ENCODE data around the gene NCAPG2. TPM values are rescaled to one million over a fixed set of nuclear protein-coding genes. Genes with fewer than 3 reads are reported as not detected.
A peak's percentile ranks its signal among the peaks of the same experiment; 100 is the strongest.
"Not testable (repeated sequence)": the region's sequence is repeated elsewhere in the genome, so short reads cannot be mapped to it uniquely, and the experiment has no call there.

NCAPG2 gene
- polyA plus RNA-seq, 1 experiment = 14.8 TPM

DNA sequence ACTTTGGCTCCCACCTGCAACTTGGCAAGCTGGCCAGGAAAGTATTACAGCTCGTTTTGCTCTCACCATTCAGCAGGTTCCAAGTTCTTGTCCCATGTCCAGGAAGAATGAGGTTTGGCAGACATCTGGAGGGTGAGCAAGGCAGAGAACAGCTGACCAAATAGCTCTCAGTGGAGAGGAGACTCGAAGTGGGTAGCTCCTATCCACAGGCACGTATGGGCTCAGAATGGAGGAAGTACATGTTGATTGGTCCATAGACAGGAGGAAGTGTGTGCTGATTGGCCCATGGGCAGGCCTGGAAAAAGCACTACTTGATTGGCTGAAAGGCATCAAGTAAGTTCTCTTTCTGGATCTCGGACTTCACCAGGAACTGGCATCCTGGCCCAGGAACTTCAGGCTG lies 3.0 kb upstream of the NCAPG2 start:
- H3K27me3 ChIP-seq (ENCODE audit: control insufficient read depth, insufficient read depth, low read length) = no peaks in the 10 kb centered on the region
- H3K27ac ChIP-seq (ENCODE audit: low read depth, low read length) = no peak overlapping the region
- H3K4me3 ChIP-seq (ENCODE audit: low read depth, low read length) = no peak overlapping the region
- H3K9me3 ChIP-seq (ENCODE audit: control insufficient read depth, insufficient read depth, low read length) = peaks cover 10% of the 10 kb centered on the region
- no peak for DNase-seq (ENCODE audit: low read depth, low spot score)
- CTCF ChIA-PET = no interaction called here
- POLR2A ChIA-PET = no interaction called here
- TF ChIP-seq, protein P1, sequence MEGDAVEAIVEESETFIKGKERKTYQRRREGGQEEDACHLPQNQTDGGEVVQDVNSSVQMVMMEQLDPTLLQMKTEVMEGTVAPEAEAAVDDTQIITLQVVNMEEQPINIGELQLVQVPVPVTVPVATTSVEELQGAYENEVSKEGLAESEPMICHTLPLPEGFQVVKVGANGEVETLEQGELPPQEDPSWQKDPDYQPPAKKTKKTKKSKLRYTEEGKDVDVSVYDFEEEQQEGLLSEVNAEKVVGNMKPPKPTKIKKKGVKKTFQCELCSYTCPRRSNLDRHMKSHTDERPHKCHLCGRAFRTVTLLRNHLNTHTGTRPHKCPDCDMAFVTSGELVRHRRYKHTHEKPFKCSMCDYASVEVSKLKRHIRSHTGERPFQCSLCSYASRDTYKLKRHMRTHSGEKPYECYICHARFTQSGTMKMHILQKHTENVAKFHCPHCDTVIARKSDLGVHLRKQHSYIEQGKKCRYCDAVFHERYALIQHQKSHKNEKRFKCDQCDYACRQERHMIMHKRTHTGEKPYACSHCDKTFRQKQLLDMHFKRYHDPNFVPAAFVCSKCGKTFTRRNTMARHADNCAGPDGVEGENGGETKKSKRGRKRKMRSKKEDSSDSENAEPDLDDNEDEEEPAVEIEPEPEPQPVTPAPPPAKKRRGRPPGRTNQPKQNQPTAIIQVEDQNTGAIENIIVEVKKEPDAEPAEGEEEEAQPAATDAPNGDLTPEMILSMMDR (IDR thresholded peaks at IDR 0.05; ENCODE audit: low read depth, low read length) = no peak

- no peak overlapping the region for H3K4me3 ChIP-seq (ENCODE audit: low read depth, low read length)
- no peak overlapping the region for H3K27ac ChIP-seq (ENCODE audit: low read depth, low read length)
- ChIA-PET CTCF (interaction anchor here (0.6 to 1.4 kb wide), 4 partner anchors 8 to 94 kb away, joined by 3 to 5 read pairs (median 4); no protein-coding TSS in a partner anchor), POLR2A (no interaction called here)
- no peaks in the 10 kb centered on the region for H3K27me3 ChIP-seq (ENCODE audit: control insufficient read depth, insufficient read depth, low read length)
- TF ChIP-seq, protein P1 (IDR thresholded peaks at IDR 0.05; ENCODE audit: low read depth, low read length) = no peak
- peaks cover 10% of the 10 kb centered on the region for H3K9me3 ChIP-seq (ENCODE audit: control insufficient read depth, insufficient read depth, low read length)
- DNase-seq (ENCODE audit: low read depth, low spot score) = no peak
Measured at GRCh38 chr7:158706710-158707590, 2.3 kb upstream of the NCAPG2 start.

- H3K4me3 ChIP-seq (ENCODE audit: low read depth, low read length) = no peak overlapping the region
- ChIA-PET CTCF (interaction anchor here (0.6 to 1.4 kb wide), 4 partner anchors 9 to 93 kb away, joined by 3 to 5 read pairs (median 4); no protein-coding TSS in a partner anchor), POLR2A (interaction anchor here (2.1 kb wide), 1 partner anchor 157 kb away, joined by 10 read pairs; no protein-coding TSS in a partner anchor)
- H3K27ac ChIP-seq (ENCODE audit: low read depth, low read length) = no peak overlapping the region
- TF ChIP-seq, protein P1 (IDR thresholded peaks at IDR 0.05; ENCODE audit: low read depth, low read length) = no peak
- H3K27me3 ChIP-seq (ENCODE audit: control insufficient read depth, insufficient read depth, low read length) = no peaks in the 10 kb centered on the region
- DNase-seq (ENCODE audit: low read depth, low spot score) = no peak
- peaks cover 10% of the 10 kb centered on the region for H3K9me3 ChIP-seq (ENCODE audit: control insufficient read depth, insufficient read depth, low read length)
Measured at GRCh38 chr7:158706273-158706704, 1.7 kb upstream of the NCAPG2 start.

DNA sequence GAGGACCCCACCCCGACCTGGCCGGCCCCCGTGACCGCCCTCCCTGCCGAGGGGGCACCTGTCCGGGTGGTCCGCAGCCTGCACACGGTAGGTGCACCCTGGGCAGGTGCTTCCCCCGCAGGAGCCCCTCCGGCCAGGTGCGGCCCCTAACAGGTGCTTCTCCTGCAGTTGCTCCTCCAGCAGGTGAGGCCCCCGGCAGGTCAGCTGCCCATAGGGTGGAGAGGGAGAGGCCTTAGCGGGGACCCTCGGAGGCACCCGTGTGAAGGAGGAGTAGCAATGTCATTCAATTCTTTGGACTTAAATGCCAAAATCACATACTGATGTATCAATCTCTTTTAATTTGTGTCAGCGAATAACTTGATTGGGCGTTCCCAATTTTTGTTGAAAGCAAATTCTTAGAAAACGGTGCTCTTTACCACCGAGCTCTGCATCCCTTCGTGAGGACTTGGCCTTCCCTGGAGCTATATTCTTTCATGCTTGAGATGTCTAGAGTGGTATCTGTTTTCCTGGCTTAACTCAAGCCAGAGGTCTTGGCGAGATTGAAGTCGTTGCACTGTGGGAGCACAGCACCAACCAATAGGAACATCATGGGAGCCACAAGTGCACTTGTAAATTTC lies 738 bp upstream of the NCAPG2 start:
- DNase-seq (ENCODE audit: low read depth, low spot score) = no peak
- TF ChIP-seq, protein P1 (IDR thresholded peaks at IDR 0.05; ENCODE audit: low read depth, low read length) = no peak
- no peaks in the 10 kb centered on the region for H3K27me3 ChIP-seq (ENCODE audit: control insufficient read depth, insufficient read depth, low read length)
- ChIA-PET CTCF (interaction anchor here (0.7 to 2.4 kb wide), 4 partner anchors 9 to 343 kb away, joined by 3 to 7 read pairs (median 4); no protein-coding TSS in a partner anchor), POLR2A (interaction anchor here (0.7 to 2.1 kb wide), 8 partner anchors 9 to 256 kb away, joined by 4 to 17 read pairs (median 6); partner anchors contain the start of genes DYNC2I1 and ESYT2)
- H3K27ac ChIP-seq (ENCODE audit: low read depth, low read length) = peak overlapping the region; percentile 31
- peak overlapping the region; percentile 79 for H3K4me3 ChIP-seq (ENCODE audit: low read depth, low read length)
- H3K9me3 ChIP-seq (ENCODE audit: control insufficient read depth, insufficient read depth, low read length) = peaks cover 10% of the 10 kb centered on the region

GRCh38 chr7:158703679-158704523 lies 703 bp downstream of the NCAPG2 start:
- Histone ChIP-seq H3K4me3 (ENCODE audit: low read depth, low read length) (peak overlapping the region; percentile 93), H3K9me3 (ENCODE audit: control insufficient read depth, insufficient read depth, low read length) (peaks cover 10% of the 10 kb centered on the region)
- not testable (repeated sequence) for H3K27ac ChIP-seq (ENCODE audit: low read depth, low read length); DNase-seq (ENCODE audit: low read depth, low spot score); H3K27me3 ChIP-seq (ENCODE audit: control insufficient read depth, insufficient read depth, low read length)
- ChIA-PET CTCF (interaction anchor here (0.6 to 2.4 kb wide), 2 partner anchors 157 to 273 kb away, joined by 4 to 7 read pairs; no protein-coding TSS in a partner anchor), POLR2A (interaction anchor here (0.8 to 2.1 kb wide), 6 partner anchors 8 to 160 kb away, joined by 4 to 16 read pairs (median 6); partner anchors contain the start of genes DYNC2I1 and ESYT2)

All from AG04450 (cell line).